SIG-M5 (cell line): ENCODE data around the gene KRTAP6-3.

Experiments used
- DNase-seq: peaks from one replicate; lab custom pipeline; 2025; lab: John Stamatoyannopoulos, UW

The KRTAP6-3 gene

GRCh38 chr21:30625449-30626165 is 33.4 kb downstream of the KRTAP6-3 start:
- DNase-seq, result no peak

DNA sequence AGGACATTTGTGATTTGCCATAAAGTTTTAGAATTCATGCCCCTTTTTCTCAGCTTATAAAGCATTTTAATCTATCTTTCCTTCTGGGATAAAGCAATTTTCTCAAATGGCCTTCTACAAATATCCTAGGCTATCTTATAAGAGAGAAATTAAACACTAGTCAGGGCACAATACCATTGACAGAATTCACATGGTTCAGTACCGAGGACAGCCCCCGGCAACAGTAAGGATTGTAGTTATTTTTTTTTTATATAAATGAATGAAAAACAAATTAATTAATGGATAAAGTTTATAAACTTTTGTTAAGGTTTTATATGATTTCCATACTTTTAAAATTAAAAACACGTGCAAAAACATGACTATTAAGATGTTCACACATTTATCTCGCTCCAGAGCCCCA is 35.9 kb downstream of the KRTAP6-3 start:
- no peak for DNase-seq

GRCh38 chr21:30629200-30629599 is 37.0 kb downstream of the KRTAP6-3 start:
- no peak for DNase-seq

GRCh38 chr21:30634906-30635305 is 42.7 kb downstream of the KRTAP6-3 start, which contains the start of gene KRTAP20-2:
TSS of gene KRTAP20-2 (plus strand) at chr21:30635206. CDS start at chr21:30635264, 58 bp downstream.
- DNase-seq, result no peak

- no peak for DNase-seq
Measured at GRCh38 chr21:30638686-30639085, 46.4 kb downstream of the KRTAP6-3 start.

DNA sequence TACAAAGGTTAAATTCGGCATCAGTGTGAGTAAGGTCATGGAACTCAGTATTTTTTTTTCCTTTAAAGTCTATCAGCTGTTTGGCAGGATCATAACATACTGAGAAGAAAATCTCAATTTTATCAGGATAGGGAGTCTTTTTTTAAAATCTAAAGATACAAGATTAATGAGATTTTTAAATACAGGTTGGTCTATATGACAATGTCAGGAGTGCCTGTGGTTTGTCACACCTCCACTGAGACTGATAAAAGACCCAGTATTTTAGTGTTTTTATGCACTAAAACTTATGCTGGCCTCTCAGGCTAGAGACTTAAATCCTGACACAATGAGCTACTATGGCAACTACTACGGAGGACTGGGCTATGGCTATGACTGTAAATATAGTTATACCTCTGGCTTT is 50.3 kb downstream of the KRTAP6-3 start, which contains the start of gene KRTAP20-3:
TSS of gene KRTAP20-3 (plus strand) at position 301 of the 400 bp plus-strand sequence.
- no peak for DNase-seq
